ENCODE results near the gene ESPN.
A peak's percentile ranks its signal among the peaks of the same experiment; 100 is the strongest.
"Not testable (repeated sequence)": the region's sequence is repeated elsewhere in the genome, so short reads cannot be mapped to it uniquely, and the experiment has no call there.

The ESPN gene

GRCh38 chr1:6435547-6435946 lies 11.0 kb downstream of the ESPN start:
- no peak for TF ChIP-seq CTCF (conservative IDR thresholded peaks at IDR 0.05)
- no peak overlapping the region for H3K27ac ChIP-seq

- not testable (repeated sequence) for H3K27ac ChIP-seq
Observed at GRCh38 chr1:6436277-6436676, 11.7 kb downstream of the ESPN start.

GRCh38 chr1:6437012-6437700 lies 12.6 kb downstream of the ESPN start:
- peak; percentile 62 for TF ChIP-seq CTCF (conservative IDR thresholded peaks at IDR 0.05)
- not testable (repeated sequence) for H3K27ac ChIP-seq

GRCh38 chr1:6438047-6438525 lies 13.5 kb downstream of the ESPN start:
- TF ChIP-seq CTCF (conservative IDR thresholded peaks at IDR 0.05) = peak; percentile 97
- no peak overlapping the region for H3K27ac ChIP-seq

GRCh38 chr1:6440198-6441126 lies 15.9 kb downstream of the ESPN start:
- H3K27ac ChIP-seq = no peak overlapping the region
- peak; percentile 24; the same call in 1 of the 2 replicates for TF ChIP-seq CTCF (conservative IDR thresholded peaks at IDR 0.05)

- no peak for TF ChIP-seq CTCF (conservative IDR thresholded peaks at IDR 0.05)
- H3K27ac ChIP-seq = no peak overlapping the region
Observed at GRCh38 chr1:6441586-6441985, 17.0 kb downstream of the ESPN start.

GRCh38 chr1:6443339-6444115 lies 19.0 kb downstream of the ESPN start:
- no peak for TF ChIP-seq CTCF (conservative IDR thresholded peaks at IDR 0.05)
- H3K27ac ChIP-seq = no peak overlapping the region
